Adipose tissue (tissue), 3 donors: ENCODE data around the gene SMIM24. TPM values are rescaled to one million over a fixed set of nuclear protein-coding genes. Genes with fewer than 3 reads are reported as not detected.
"Not testable (repeated sequence)": the region's sequence is repeated elsewhere in the genome, so short reads cannot be mapped to it uniquely, and the experiment has no call there.

ENCODE experiments used
- H3K27ac ChIP-seq: one replicate; pipeline ENCODE4 v1.5.1; 2013; ENCODE audit warnings: low read depth, low read length
- WGBS, 3 donors: extraction: QIAGEN DNeasy Blood & Tissue Kit; methylation state at CpG; one replicate each; pipeline ENCODE4 v1.1.7; 2013; 5-methylcytosine and 5-hydroxymethylcytosine counted together
- polyA plus RNA-seq, 3 donors: library from polyadenylated mRNA; stranded (reverse); fragments of 200-250 nt; gene quantifications; one replicate each; pipeline ENCODE4 v1.2.3, GENCODE V29; 2013
- donor health status: healthy with polysubstance abuse.
- donor health status: Bipolar disorder and iron deficiency.
- donor health status: healthy.

The SMIM24 gene
- polyA plus RNA-seq = 10 to 100 TPM in 1 of 3 donors, 1 to 10 TPM in 2; 1.2 to 18.6 (median 1.9) TPM

GRCh38 chr19:3480383-3481091 lies at the start of gene SMIM24:
SMIM24 (minus strand) TSS chr19:3480525; CDS start chr19:3480463, 62 bp downstream.
- no peak within 1 kb of the TSS for H3K27ac ChIP-seq
- 34 to 57% (median 53%) methylated on average over 27 of the region's 27 CpGs for WGBS, 3 donors

- H3K27ac ChIP-seq = not testable (repeated sequence)
- 97 to 100% (median 99%) methylated on average over 7 of the region's 7 CpGs for WGBS, 3 donors
Measured at GRCh38 chr19:3529299-3529698, 49.0 kb upstream of the SMIM24 start.

- no peak overlapping the region for H3K27ac ChIP-seq
- WGBS, 3 donors = 93 to 99% (median 97%) methylated on average over 20 of the region's 20 CpGs
Measured at GRCh38 chr19:3528539-3529211, 48.4 kb upstream of the SMIM24 start.

- WGBS, 3 donors = 97 to 98% (median 97%) methylated on average over 14 of the region's 14 CpGs
- H3K27ac ChIP-seq = no peak overlapping the region
Measured at GRCh38 chr19:3528080-3528479, 47.8 kb upstream of the SMIM24 start.

- WGBS, 3 donors = 96 to 97% (median 97%) methylated on average over 21 of the region's 21 CpGs
Measured at GRCh38 chr19:3527238-3527910, 47.0 kb upstream of the SMIM24 start.

GRCh38 chr19:3526507-3527237 lies 46.3 kb upstream of the SMIM24 start:
- H3K27ac ChIP-seq = no peak overlapping the region
- 89 to 96% (median 95%) methylated on average over 28 of the region's 28 CpGs for WGBS, 3 donors

More at GRCh38 chr19:3527238-3527910, 47.0 kb upstream of the SMIM24 start:
- H3K27ac ChIP-seq = no peak overlapping the region

GRCh38 chr19:3524904-3525451 lies 44.7 kb upstream of the SMIM24 start:
- H3K27ac ChIP-seq = no peak overlapping the region
- WGBS, 3 donors = 91 to 96% (median 94%) methylated on average over 20 of the region's 20 CpGs

GRCh38 chr19:3524078-3524842 lies 43.9 kb upstream of the SMIM24 start:
- 93 to 94% (median 93%) methylated on average over 33 of the region's 33 CpGs for WGBS, 3 donors
- no peak overlapping the region for H3K27ac ChIP-seq

- 88 to 95% (median 92%) methylated on average over 21 of the region's 21 CpGs for WGBS, 3 donors
Measured at GRCh38 chr19:3523361-3524077, 43.2 kb upstream of the SMIM24 start.

GRCh38 chr19:3522421-3523360 lies 42.4 kb upstream of the SMIM24 start:
- 92 to 95% (median 94%) methylated on average over 40 of the region's 40 CpGs for WGBS, 3 donors
- no peak overlapping the region for H3K27ac ChIP-seq

More at GRCh38 chr19:3523361-3524077, 43.2 kb upstream of the SMIM24 start:
- no peak overlapping the region for H3K27ac ChIP-seq

GRCh38 chr19:3521104-3521445 lies 40.8 kb upstream of the SMIM24 start:
- 70 to 84% (median 77%) methylated on average over 7 of the region's 7 CpGs for WGBS, 3 donors
- no peak overlapping the region for H3K27ac ChIP-seq

GRCh38 chr19:3520166-3521103 lies 40.1 kb upstream of the SMIM24 start:
- H3K27ac ChIP-seq = no peak overlapping the region

GRCh38 chr19:3519126-3519525 lies 38.8 kb upstream of the SMIM24 start:
- H3K27ac ChIP-seq = no peak overlapping the region
- WGBS, 3 donors = 89 to 90% (median 89%) methylated on average over 18 of the region's 18 CpGs

More at GRCh38 chr19:3520166-3521103, 40.1 kb upstream of the SMIM24 start:
- WGBS, 3 donors = 86 to 92% (median 89%) methylated on average over 35 to 37 of the region's 37 CpGs

- WGBS, 3 donors = 33 to 97% (median 92%) methylated on average over 2 of the region's 2 CpGs
- H3K27ac ChIP-seq = no peak overlapping the region
Measured at GRCh38 chr19:3518659-3519058, 38.3 kb upstream of the SMIM24 start.

- H3K27ac ChIP-seq = no peak overlapping the region
- 80 to 91% (median 85%) methylated on average over 10 of the region's 10 CpGs for WGBS, 3 donors
Measured at GRCh38 chr19:3518255-3518654, 37.9 kb upstream of the SMIM24 start.
